Activated naive CD4-positive, alpha-beta T cell treated with anti-CD3 and anti-CD28 coated beads, Interleukin-2, amount 50 U/mL, for 24 hours (primary cell): ENCODE measurements around the gene ANKRD55.
"Not testable (repeated sequence)": the region's sequence is repeated elsewhere in the genome, so short reads cannot be mapped to it uniquely, and the experiment has no call there.

Experiments
- H3K27ac Mint-ChIP-seq: one replicate; pipeline ENCODE4 v1.8.0; 2021; ENCODE audit warnings: mild to moderate bottlenecking, mixed read lengths
- H3K27me3 Mint-ChIP-seq: one replicate; pipeline ENCODE4 v1.8.0; 2021; ENCODE audit warnings: mixed read lengths
- H3K36me3 Mint-ChIP-seq: one replicate; pipeline ENCODE4 v1.8.0; 2021; ENCODE audit warnings: mixed read lengths
- H3K4me1 Mint-ChIP-seq: one replicate; pipeline ENCODE4 v1.8.0; 2021; ENCODE audit warnings: mixed read lengths
- H3K4me3 Mint-ChIP-seq: one replicate; pipeline ENCODE4 v1.8.0; 2021; ENCODE audit warnings: mild to moderate bottlenecking, mixed read lengths
- H3K9me3 Mint-ChIP-seq: one replicate; pipeline ENCODE4 v1.8.0; 2021; ENCODE audit warnings: mixed read lengths

The ANKRD55 gene

GRCh38 chr5:56233230-56233629, at the start of gene ANKRD55:
Gene ANKRD55 (minus strand): TSS chr5:56233330. CDS start chr5:56232913, 417 bp downstream.
- Mint-ChIP-seq H3K27me3 (no peaks in the 10 kb centered on the region), H3K4me3 (no peak within 1 kb of the TSS), H3K4me1 (peaks cover 4% of the 10 kb centered on the region), H3K9me3 (no peaks in the 10 kb centered on the region), H3K36me3 (no peaks in the 10 kb centered on the region), H3K27ac (no peak within 1 kb of the TSS)

- Mint-ChIP-seq H3K9me3 (no peaks in the 10 kb centered on the region), H3K4me1 (no peaks in the 10 kb centered on the region), H3K27me3 (no peaks in the 10 kb centered on the region), H3K36me3 (no peaks in the 10 kb centered on the region), H3K4me3 (no peak overlapping the region), H3K27ac (no peak overlapping the region)
Measured at GRCh38 chr5:56282216-56282615, 49.1 kb upstream of the ANKRD55 start.

GRCh38 chr5:56281489-56282165, 48.5 kb upstream of the ANKRD55 start:
- H3K27ac Mint-ChIP-seq = no peak overlapping the region
- no peaks in the 10 kb centered on the region for H3K4me1 Mint-ChIP-seq
- H3K4me3 Mint-ChIP-seq = no peak overlapping the region
- no peaks in the 10 kb centered on the region for H3K27me3 Mint-ChIP-seq
- H3K36me3 Mint-ChIP-seq = no peaks in the 10 kb centered on the region
- no peaks in the 10 kb centered on the region for H3K9me3 Mint-ChIP-seq

GRCh38 chr5:56279979-56280378, 46.8 kb upstream of the ANKRD55 start:
- no peaks in the 10 kb centered on the region for H3K9me3 Mint-ChIP-seq
- H3K4me1 Mint-ChIP-seq = no peaks in the 10 kb centered on the region
- H3K4me3 Mint-ChIP-seq = no peak overlapping the region
- H3K36me3 Mint-ChIP-seq = no peaks in the 10 kb centered on the region
- H3K27me3 Mint-ChIP-seq = no peaks in the 10 kb centered on the region
- H3K27ac Mint-ChIP-seq = no peak overlapping the region

GRCh38 chr5:56279291-56279690, 46.2 kb upstream of the ANKRD55 start:
- H3K9me3 Mint-ChIP-seq = no peaks in the 10 kb centered on the region
- no peaks in the 10 kb centered on the region for H3K4me1 Mint-ChIP-seq
- H3K27me3 Mint-ChIP-seq = no peaks in the 10 kb centered on the region
- H3K36me3 Mint-ChIP-seq = no peaks in the 10 kb centered on the region
- H3K4me3 Mint-ChIP-seq = no peak overlapping the region
- no peak overlapping the region for H3K27ac Mint-ChIP-seq

GRCh38 chr5:56278335-56278753, 45.2 kb upstream of the ANKRD55 start:
- no peaks in the 10 kb centered on the region for H3K36me3 Mint-ChIP-seq
- H3K4me3 Mint-ChIP-seq = no peak overlapping the region
- H3K9me3 Mint-ChIP-seq = no peaks in the 10 kb centered on the region
- H3K27me3 Mint-ChIP-seq = no peaks in the 10 kb centered on the region
- no peak overlapping the region for H3K27ac Mint-ChIP-seq
- no peaks in the 10 kb centered on the region for H3K4me1 Mint-ChIP-seq

- H3K4me1 Mint-ChIP-seq = no peaks in the 10 kb centered on the region
- H3K27ac Mint-ChIP-seq = no peak overlapping the region
- H3K9me3 Mint-ChIP-seq = no peaks in the 10 kb centered on the region
- H3K36me3 Mint-ChIP-seq = no peaks in the 10 kb centered on the region
- H3K4me3 Mint-ChIP-seq = no peak overlapping the region
- no peaks in the 10 kb centered on the region for H3K27me3 Mint-ChIP-seq
Measured at GRCh38 chr5:56277573-56277972, 44.4 kb upstream of the ANKRD55 start.

GRCh38 chr5:56273376-56273955, 40.3 kb upstream of the ANKRD55 start:
- Mint-ChIP-seq H3K27ac (no peak overlapping the region), H3K9me3 (no peaks in the 10 kb centered on the region)

GRCh38 chr5:56272765-56273164, 39.6 kb upstream of the ANKRD55 start:
- Mint-ChIP-seq H3K27ac (no peak overlapping the region), H3K27me3 (no peaks in the 10 kb centered on the region), H3K4me1 (peaks cover 20% of the 10 kb centered on the region), H3K4me3 (no peak overlapping the region), H3K9me3 (no peaks in the 10 kb centered on the region), H3K36me3 (no peaks in the 10 kb centered on the region)

More at GRCh38 chr5:56273376-56273955, 40.3 kb upstream of the ANKRD55 start:
- Mint-ChIP-seq H3K36me3 (no peaks in the 10 kb centered on the region), H3K27me3 (no peaks in the 10 kb centered on the region), H3K4me3 (no peak overlapping the region), H3K4me1 (peaks cover 20% of the 10 kb centered on the region)

- Mint-ChIP-seq H3K27me3 (no peaks in the 10 kb centered on the region), H3K9me3 (no peaks in the 10 kb centered on the region), H3K36me3 (no peaks in the 10 kb centered on the region), H3K4me3 (peak overlapping the region; percentile 43), H3K4me1 (peaks cover 20% of the 10 kb centered on the region), H3K27ac (peak overlapping the region; percentile 52)
Measured at GRCh38 chr5:56270568-56271392, 37.6 kb upstream of the ANKRD55 start.

GRCh38 chr5:56270058-56270457, 36.9 kb upstream of the ANKRD55 start:
- H3K27ac Mint-ChIP-seq = peak overlapping the region; percentile 52
- peak overlapping the region; percentile 43 for H3K4me3 Mint-ChIP-seq
- H3K4me1 Mint-ChIP-seq = peaks cover 20% of the 10 kb centered on the region
- H3K9me3 Mint-ChIP-seq = no peaks in the 10 kb centered on the region
- H3K27me3 Mint-ChIP-seq = no peaks in the 10 kb centered on the region
- no peaks in the 10 kb centered on the region for H3K36me3 Mint-ChIP-seq

- Mint-ChIP-seq H3K4me1 (peaks cover 20% of the 10 kb centered on the region), H3K9me3 (no peaks in the 10 kb centered on the region), H3K27me3 (no peaks in the 10 kb centered on the region), H3K36me3 (no peaks in the 10 kb centered on the region), H3K4me3 (no peak overlapping the region), H3K27ac (no peak overlapping the region)
Measured at GRCh38 chr5:56269216-56269927, 36.2 kb upstream of the ANKRD55 start.

- H3K36me3 Mint-ChIP-seq, H3K9me3 Mint-ChIP-seq, H3K27me3 Mint-ChIP-seq, H3K4me3 Mint-ChIP-seq, H3K27ac Mint-ChIP-seq: not testable (repeated sequence)
- H3K4me1 Mint-ChIP-seq = peaks cover 20% of the 10 kb centered on the region
Measured at GRCh38 chr5:56268707-56269106, 35.6 kb upstream of the ANKRD55 start.

- H3K9me3 Mint-ChIP-seq = no peaks in the 10 kb centered on the region
- no peaks in the 10 kb centered on the region for H3K27me3 Mint-ChIP-seq
- no peaks in the 10 kb centered on the region for H3K36me3 Mint-ChIP-seq
- H3K4me3 Mint-ChIP-seq = no peak overlapping the region
- no peak overlapping the region for H3K27ac Mint-ChIP-seq
- H3K4me1 Mint-ChIP-seq = peaks cover 20% of the 10 kb centered on the region
Measured at GRCh38 chr5:56267856-56268255, 34.7 kb upstream of the ANKRD55 start.

GRCh38 chr5:56264417-56265025, 31.4 kb upstream of the ANKRD55 start:
- H3K27ac Mint-ChIP-seq = no peak overlapping the region
- peaks cover 2% of the 10 kb centered on the region for H3K4me1 Mint-ChIP-seq
- H3K9me3 Mint-ChIP-seq = no peaks in the 10 kb centered on the region
- H3K27me3 Mint-ChIP-seq = no peaks in the 10 kb centered on the region
- H3K36me3 Mint-ChIP-seq = no peaks in the 10 kb centered on the region
- H3K4me3 Mint-ChIP-seq = no peak overlapping the region
